Activated CD4-positive, CD25-positive, alpha-beta regulatory T cell treated with anti-CD3 and anti-CD28 coated beads, Interleukin-2, amount 50 U/mL, for 24 hours (primary cell): Measurements from ENCODE around the gene BPIFB2.

Experiments used
- ATAC-seq, 2 donors: fragments of 150-1000 bp; cut with Tn5 transposase; one replicate each; pipeline ENCODE4 v1.10.0; 2021; ENCODE audit warnings: mild to moderate bottlenecking in 1 of 2, moderate library complexity in 1 of 2

Gene BPIFB2

GRCh38 chr20:33022694-33023438 is 15.4 kb downstream of the BPIFB2 start:
- no peak for ATAC-seq

GRCh38 chr20:33023439-33024242 is 16.1 kb downstream of the BPIFB2 start:
- no peak for ATAC-seq

- no peak for ATAC-seq
These were observed 16.7 kb downstream of the BPIFB2 start for GRCh38 chr20:33024243-33024560.

- ATAC-seq = no peak
These were observed 17.3 kb downstream of the BPIFB2 start for GRCh38 chr20:33024609-33025317.

- ATAC-seq = no peak
These were observed 17.9 kb downstream of the BPIFB2 start for GRCh38 chr20:33025318-33025876.

GRCh38 chr20:33026072-33026778 is 18.7 kb downstream of the BPIFB2 start:
- no peak for ATAC-seq

GRCh38 chr20:33026779-33027759 is 19.6 kb downstream of the BPIFB2 start:
- no peak for ATAC-seq

GRCh38 chr20:33027769-33028751 is 20.6 kb downstream of the BPIFB2 start:
- ATAC-seq = no peak

- no peak for ATAC-seq
These were observed 21.4 kb downstream of the BPIFB2 start for GRCh38 chr20:33028875-33029274.

- ATAC-seq = no peak
These were observed 22.6 kb downstream of the BPIFB2 start for GRCh38 chr20:33030076-33030475.

GRCh38 chr20:33030569-33030968 is 23.1 kb downstream of the BPIFB2 start:
- no peak for ATAC-seq

- no peak for ATAC-seq
These were observed 24.0 kb downstream of the BPIFB2 start, which contains the start of gene BPIFB6 for GRCh38 chr20:33031531-33031930. Gene BPIFB6, plus strand, starts transcription at chr20:33031648. Its CDS starts 0 bp downstream, at chr20:33031648.

GRCh38 chr20:33032555-33032954 is 25.1 kb downstream of the BPIFB2 start:
- no peak for ATAC-seq

GRCh38 chr20:33033381-33033780 is 25.9 kb downstream of the BPIFB2 start:
- no peak for ATAC-seq

GRCh38 chr20:33034115-33034514 is 26.6 kb downstream of the BPIFB2 start:
- ATAC-seq = no peak

GRCh38 chr20:33034901-33035492 is 27.5 kb downstream of the BPIFB2 start:
- no peak for ATAC-seq

- no peak for ATAC-seq
These were observed 30.0 kb downstream of the BPIFB2 start for GRCh38 chr20:33037456-33037855.

- ATAC-seq = no peak
These were observed 30.7 kb downstream of the BPIFB2 start for GRCh38 chr20:33038243-33038642.

- no peak for ATAC-seq
These were observed 34.9 kb downstream of the BPIFB2 start for GRCh38 chr20:33042430-33042829.
